NCI-H1694 (cell line): ENCODE data around the gene CCNYL1.

Source experiments
- DNase-seq: peaks from one replicate; lab custom pipeline; 2025; lab: John Stamatoyannopoulos, UW

The CCNYL1 gene

GRCh38 chr2:207766041-207766551 lies 54.7 kb downstream of the CCNYL1 start:
- no peak for DNase-seq

- DNase-seq, result no peak
Observed at GRCh38 chr2:207766697-207767460, 55.4 kb downstream of the CCNYL1 start.

- peak; percentile 17 for DNase-seq
Observed at GRCh38 chr2:207767461-207768167, 56.2 kb downstream of the CCNYL1 start.

- no peak for DNase-seq
Observed at GRCh38 chr2:207768168-207768865, 56.9 kb downstream of the CCNYL1 start.

- DNase-seq, result no peak
Observed at GRCh38 chr2:207768866-207769596, 57.6 kb downstream of the CCNYL1 start.

- DNase-seq, result no peak
Observed at GRCh38 chr2:207770602-207771404, 59.4 kb downstream of the CCNYL1 start.

- no peak for DNase-seq
Observed at GRCh38 chr2:207771421-207771820, 60.0 kb downstream of the CCNYL1 start.

GRCh38 chr2:207772081-207772843 lies 60.8 kb downstream of the CCNYL1 start:
- no peak for DNase-seq

- DNase-seq, result no peak
Observed at GRCh38 chr2:207772844-207773205, 61.4 kb downstream of the CCNYL1 start.

- no peak for DNase-seq
Observed at GRCh38 chr2:207775473-207775872, 64.0 kb downstream of the CCNYL1 start.

- DNase-seq, result no peak
Observed at GRCh38 chr2:207777124-207777523, 65.7 kb downstream of the CCNYL1 start.

GRCh38 chr2:207778298-207778882 lies 67.0 kb downstream of the CCNYL1 start:
- DNase-seq, result no peak

- DNase-seq, result no peak
Observed at GRCh38 chr2:207779523-207779922, 68.1 kb downstream of the CCNYL1 start.

GRCh38 chr2:207782238-207783030 lies 71.0 kb downstream of the CCNYL1 start:
- no peak for DNase-seq

GRCh38 chr2:207783514-207783913 lies 72.1 kb downstream of the CCNYL1 start:
- DNase-seq, result no peak

GRCh38 chr2:207784898-207785297 lies 73.5 kb downstream of the CCNYL1 start:
- DNase-seq, result no peak

- DNase-seq, result no peak
Observed at GRCh38 chr2:207787017-207787416, 75.6 kb downstream of the CCNYL1 start.

GRCh38 chr2:207787800-207788199 lies 76.4 kb downstream of the CCNYL1 start:
- no peak for DNase-seq

- no peak for DNase-seq
Observed at GRCh38 chr2:207790898-207791297, 79.5 kb downstream of the CCNYL1 start.
